IMR-90 (cell line): ENCODE measurements around the gene RCBTB1. TPM values are rescaled to one million over a fixed set of nuclear protein-coding genes. Genes with fewer than 3 reads are reported as not detected.

ENCODE experiments used
- ATAC-seq: fragments of 200-7000 bp; cut with Tn5 transposase; 2 replicates; pipeline ENCODE4 v1.9.1; 2020; ENCODE audit warnings: low read depth, mild to moderate bottlenecking, moderate library complexity
- BruUV-seq: library from RNA; stranded (reverse); fragments of 400-500 nt; replicated peaks from 2 replicates; lab custom pipeline; 2021; lab: Mats Ljungman, UMichigan
- CTCF ChIA-PET: fragments of 300-600 bp; formaldehyde crosslinking; extraction: SDS; loops from one replicate; lab custom pipeline; 2021; ENCODE audit warnings: antibody characterized with exemption; lab: Yijun Ruan, JAX
- POLR2A ChIA-PET: fragments of 300-600 bp; sonication (Branson Sonifier 250); formaldehyde crosslinking; loops from one replicate; lab custom pipeline; 2022; ENCODE audit warnings: antibody characterized with exemption; ENCODE audit not compliant: unreplicated experiment; lab: Charles Lee
- DNase-seq: peaks from one replicate; pipeline ENCODE4 v3.0.0; 2013
- H2AFZ ChIP-seq: replicated peaks from 2 replicates; pipeline ENCODE3; 2013; ENCODE audit warnings: low read length, mild to moderate bottlenecking; ENCODE audit not compliant: poor library complexity
- H2AK5ac ChIP-seq: 2 replicates; pipeline ENCODE4 v1.6.1; 2013; ENCODE audit warnings: low read depth, low read length, inconsistent platforms
- H2AK9ac ChIP-seq: replicated peaks from 2 replicates; pipeline ENCODE3; 2013; ENCODE audit warnings: mild to moderate bottlenecking, low read depth, low read length, moderate library complexity; ENCODE audit not compliant: poor library complexity
- H2BK120ac ChIP-seq: 2 replicates; pipeline ENCODE4 v1.6.1; 2013; ENCODE audit warnings: low read depth, low read length, inconsistent platforms
- H2BK15ac ChIP-seq: 3 replicates; pipeline ENCODE4 v1.6.1; 2013; ENCODE audit warnings: low read depth, low read length, inconsistent platforms
- H2BK20ac ChIP-seq: 2 replicates; pipeline ENCODE4 v1.6.1; 2013; ENCODE audit warnings: low read depth, mild to moderate bottlenecking, inconsistent platforms, low read length, moderate library complexity
- H2BK5ac ChIP-seq: 2 replicates; pipeline ENCODE4 v1.6.1; 2013; ENCODE audit warnings: mild to moderate bottlenecking, low read depth, low read length, inconsistent platforms; ENCODE audit not compliant: poor library complexity, severe bottlenecking
- H3K14ac ChIP-seq: replicated peaks from 2 replicates; pipeline ENCODE4 v1.6.1; 2013; ENCODE audit warnings: low read depth, low read length, inconsistent platforms
- H3K18ac ChIP-seq: 2 replicates; pipeline ENCODE4 v1.6.1; 2013; ENCODE audit warnings: low read depth, low read length, control low read depth
- H3K23ac ChIP-seq: 2 replicates; pipeline ENCODE4 v1.6.1; 2013; ENCODE audit warnings: low read depth, low read length, inconsistent platforms
- H3K27ac ChIP-seq: 2 replicates; pipeline ENCODE4 v1.5.1; 2013; ENCODE audit warnings: mild to moderate bottlenecking, control low read depth, low read length; ENCODE audit not compliant: insufficient read depth
- H3K27me3 ChIP-seq: 2 replicates; pipeline ENCODE4 v1.6.1; 2013; ENCODE audit warnings: low read length; ENCODE audit not compliant: control insufficient read depth, insufficient read depth
- H3K36me3 ChIP-seq: 2 replicates; pipeline ENCODE4 v1.6.1; 2013; ENCODE audit warnings: low read length, mixed read lengths; ENCODE audit not compliant: control insufficient read depth, insufficient read depth
- H3K4ac ChIP-seq: 2 replicates; pipeline ENCODE4 v1.6.1; 2013; ENCODE audit warnings: low read depth, low read length, inconsistent platforms
- H3K4me1 ChIP-seq: 2 replicates; pipeline ENCODE4 v1.6.1; 2013; ENCODE audit warnings: low read length, mixed read lengths; ENCODE audit not compliant: control insufficient read depth, insufficient read depth
- H3K4me2 ChIP-seq: 2 replicates; pipeline ENCODE4 v1.6.1; 2013; ENCODE audit warnings: low read depth, mild to moderate bottlenecking, control low read depth, low read length, moderate library complexity
- H3K4me3 ChIP-seq: 2 replicates; pipeline ENCODE4 v1.5.1; 2013; ENCODE audit warnings: low read depth, mild to moderate bottlenecking, control low read depth, low read length, moderate library complexity; ENCODE audit not compliant: insufficient read depth
- H3K56ac ChIP-seq: 2 replicates; pipeline ENCODE4 v1.6.1; 2013; ENCODE audit warnings: low read length, inconsistent platforms; ENCODE audit not compliant: insufficient read depth; ENCODE audit errors: extremely low read depth
- H3K79me1 ChIP-seq, 2 experiments: 2 replicates each; pipeline ENCODE4 v1.6.1; 2013; ENCODE audit warnings: low read length in 2 of 2, inconsistent platforms in 1 of 2, low read depth in 1 of 2
- H3K9ac ChIP-seq: 2 replicates; pipeline ENCODE4 v1.6.1; 2013; ENCODE audit warnings: low read depth, low read length, control low read depth
- H3K9me1 ChIP-seq: 2 replicates; pipeline ENCODE4 v1.6.1; 2013; ENCODE audit warnings: low read length, inconsistent platforms; ENCODE audit not compliant: insufficient read depth
- H3K9me3 ChIP-seq: 2 replicates; pipeline ENCODE4 v1.6.1; 2013; ENCODE audit warnings: low read length; ENCODE audit not compliant: control insufficient read depth, insufficient read depth
- H4K20me1 ChIP-seq: 2 replicates; pipeline ENCODE4 v1.6.1; 2013; ENCODE audit warnings: low read length, inconsistent platforms; ENCODE audit not compliant: insufficient read depth
- H4K5ac ChIP-seq: 2 replicates; pipeline ENCODE4 v1.6.1; 2013; ENCODE audit warnings: mild to moderate bottlenecking, low read depth, low read length, control low read depth
- H4K8ac ChIP-seq, 2 experiments: 2 replicates each; pipeline ENCODE4 v1.6.1; 2013; ENCODE audit warnings: low read depth in 2 of 2, low read length in 2 of 2, control low read depth in 1 of 2, inconsistent platforms in 1 of 2
- H4K91ac ChIP-seq: 2 replicates; pipeline ENCODE4 v1.6.1; 2013; ENCODE audit warnings: low read depth, low read length, inconsistent platforms; ENCODE audit not compliant: insufficient read depth
- CEBPB ChIP-seq: IDR thresholded peaks from 2 replicates; pipeline ENCODE4 v1.6.1; 2012; ENCODE audit warnings: low read depth, low read length, improper control_type of control experiment
- CHD1 ChIP-seq: IDR thresholded peaks from 2 replicates; pipeline ENCODE4 v1.6.1; 2012; ENCODE audit warnings: low read depth, low read length, improper control_type of control experiment
- FOS ChIP-seq: fragments of 150-350 bp; IDR thresholded peaks from 2 replicates; pipeline ENCODE4 v1.6.1; 2016; ENCODE audit warnings: low read depth, low read length
- MAZ ChIP-seq: IDR thresholded peaks from 2 replicates; pipeline ENCODE4 v1.6.1; 2012; ENCODE audit warnings: low read depth, mild to moderate bottlenecking, low read length, improper control_type of control experiment, moderate library complexity, borderline replicate concordance
- POLR2A ChIP-seq: IDR thresholded peaks from 2 replicates; pipeline ENCODE4 v1.6.1; 2012; ENCODE audit warnings: mild to moderate bottlenecking, low read depth, low read length
- RCOR1 ChIP-seq: IDR thresholded peaks from 2 replicates; pipeline ENCODE4 v1.6.1; 2012; ENCODE audit warnings: mild to moderate bottlenecking, low read length, improper control_type of control experiment; ENCODE audit not compliant: insufficient replicate concordance
- SMC3 ChIP-seq: fragments of 150-350 bp; IDR thresholded peaks from 2 replicates; pipeline ENCODE4 v1.6.1; 2016; ENCODE audit warnings: low read depth, mild to moderate bottlenecking, antibody characterized with exemption, low read length, moderate library complexity
- USF2 ChIP-seq: fragments of 150-350 bp; IDR thresholded peaks from 2 replicates; pipeline ENCODE4 v1.6.1; 2017; ENCODE audit warnings: mild to moderate bottlenecking, antibody characterized with exemption, low read length, low read depth
- whole genome bisulfite sequencing, 2 experiments: methylation state at CpG; one replicate each; pipeline versions ENCODE4 v1.1.5 to v1.1.7; 2013; ENCODE audit warnings: missing lambda C conversion rate in 2 of 2; ENCODE audit not compliant: insufficient read length in 1 of 2; ENCODE audit errors: extremely low coverage in 2 of 2; 5-methylcytosine and 5-hydroxymethylcytosine counted together
- dilution Hi-C: fragments of 300-500 bp; cut with HindIII; formaldehyde crosslinking; loops from one replicate; pipeline ENCODE4 v1.14.3; 2018; ENCODE audit warnings: low sequenced_read_pairs; ENCODE audit not compliant: unreplicated experiment
- in situ Hi-C: fragments of 300-500 bp; cut with MboI; formaldehyde crosslinking; loops from 3 replicates; pipeline ENCODE4 v1.14.3; 2019; ENCODE audit warnings: low sequenced_read_pairs, inconsistent platforms, mixed read lengths
- intact Hi-C: fragments of 100-400 bp; cut with micrococcal nuclease; formaldehyde crosslinking; loops from 2 replicates; pipeline ENCODE4 v1.10.0; 2022
- polyA plus RNA-seq, 3 experiments: library from polyadenylated mRNA; depleted of rRNA; stranded (reverse); fragments of >200 nt; gene quantifications; 2 replicates each; pipeline ENCODE4 v1.2.3, GENCODE V29; 2012; ENCODE audit warnings: low replicate concordance in 1 of 3
- total RNA-seq: library from RNA; depleted of rRNA; stranded (reverse); fragments of >200 nt; gene quantifications from 2 replicates; pipeline ENCODE4 v1.2.3, GENCODE V29; 2012
- TF ChIP-seq, protein P1 (sequence below): conservative IDR thresholded peaks from 2 replicates; pipeline ENCODE4 v1.5.1; 2012; ENCODE audit warnings: mild to moderate bottlenecking, low read depth, low read length, improper control_type of control experiment
- TF ChIP-seq, protein P2 (sequence below): fragments of 150-350 bp; IDR thresholded peaks from 2 replicates; pipeline ENCODE4 v1.6.1; 2016; ENCODE audit warnings: low read depth, mild to moderate bottlenecking, low read length, moderate library complexity, borderline replicate concordance

RCBTB1 gene
- total and polyA plus RNA-seq, 2 of the 4 experiments (the other 2 are of a cell fraction), result 11.3 to 11.6 TPM

DNA sequence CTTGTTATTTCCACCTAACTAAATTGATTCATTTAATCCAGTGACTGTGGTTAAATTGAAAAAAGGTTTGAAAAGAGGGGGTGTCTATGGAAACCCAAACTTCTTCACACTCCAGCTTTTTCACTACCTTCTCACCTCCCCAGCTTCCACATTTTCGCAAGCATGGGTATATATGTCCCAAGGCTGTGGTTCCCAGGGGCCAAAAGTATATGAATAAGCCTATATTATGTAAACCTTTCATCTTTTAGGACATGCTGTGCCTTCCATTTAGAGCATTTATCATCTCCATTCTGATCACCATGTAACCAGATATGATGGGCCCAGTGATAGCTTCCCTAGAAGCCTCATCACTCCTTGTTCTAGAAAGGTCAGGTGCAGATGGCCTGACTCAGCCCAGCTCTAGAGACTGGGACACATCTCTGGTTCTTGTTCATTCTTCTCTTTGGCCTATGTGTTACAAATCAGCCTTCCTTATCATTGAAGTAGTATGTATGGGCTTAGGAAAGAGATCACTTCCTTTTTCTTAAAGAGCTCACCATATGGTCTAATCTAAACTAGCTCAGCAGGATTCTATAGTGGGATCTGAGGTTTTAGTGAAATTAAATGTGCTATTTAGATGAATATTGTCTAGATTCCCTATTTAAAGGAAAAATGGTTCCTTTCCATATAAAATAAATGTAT is 23.4 kb upstream of the RCBTB1 start:
- H3K79me1 ChIP-seq, result no peaks in the 10 kb centered on the region
- CTCF ChIA-PET, result interaction anchor here (1.0 kb wide), 1 partner anchor 165 kb away, joined by 5 read pairs; the partner anchor contains the start of gene CAB39L
- no peak overlapping the region for H2AFZ ChIP-seq
- no CpG with 5 or more reads among the region's 1 CpG for WGBS, 2 experiments
- H3K36me3 ChIP-seq, result no peaks in the 10 kb centered on the region
- ATAC-seq (no peak), DNase-seq (peak; percentile 10)
- no peak overlapping the region for H3K27ac ChIP-seq
- H2BK5ac ChIP-seq, result no peak overlapping the region
- no peak overlapping the region for H3K56ac ChIP-seq
- dilution Hi-C loops, result no loop called here
- H3K23ac ChIP-seq, result no peak overlapping the region
- H4K91ac ChIP-seq, result no peak overlapping the region
- BruUV-seq, result no TSS peak
- no peaks in the 10 kb centered on the region for H3K4me1 ChIP-seq
- TF ChIP-seq, protein P1, sequence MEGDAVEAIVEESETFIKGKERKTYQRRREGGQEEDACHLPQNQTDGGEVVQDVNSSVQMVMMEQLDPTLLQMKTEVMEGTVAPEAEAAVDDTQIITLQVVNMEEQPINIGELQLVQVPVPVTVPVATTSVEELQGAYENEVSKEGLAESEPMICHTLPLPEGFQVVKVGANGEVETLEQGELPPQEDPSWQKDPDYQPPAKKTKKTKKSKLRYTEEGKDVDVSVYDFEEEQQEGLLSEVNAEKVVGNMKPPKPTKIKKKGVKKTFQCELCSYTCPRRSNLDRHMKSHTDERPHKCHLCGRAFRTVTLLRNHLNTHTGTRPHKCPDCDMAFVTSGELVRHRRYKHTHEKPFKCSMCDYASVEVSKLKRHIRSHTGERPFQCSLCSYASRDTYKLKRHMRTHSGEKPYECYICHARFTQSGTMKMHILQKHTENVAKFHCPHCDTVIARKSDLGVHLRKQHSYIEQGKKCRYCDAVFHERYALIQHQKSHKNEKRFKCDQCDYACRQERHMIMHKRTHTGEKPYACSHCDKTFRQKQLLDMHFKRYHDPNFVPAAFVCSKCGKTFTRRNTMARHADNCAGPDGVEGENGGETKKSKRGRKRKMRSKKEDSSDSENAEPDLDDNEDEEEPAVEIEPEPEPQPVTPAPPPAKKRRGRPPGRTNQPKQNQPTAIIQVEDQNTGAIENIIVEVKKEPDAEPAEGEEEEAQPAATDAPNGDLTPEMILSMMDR, result no peak
- TF ChIP-seq SMC3 (no peak), POLR2A (no peak), USF2 (no peak), CEBPB (no peak), FOS (no peak), CHD1 (no peak), MAZ (no peak), RCOR1 (no peak)
- TF ChIP-seq, protein P2, sequence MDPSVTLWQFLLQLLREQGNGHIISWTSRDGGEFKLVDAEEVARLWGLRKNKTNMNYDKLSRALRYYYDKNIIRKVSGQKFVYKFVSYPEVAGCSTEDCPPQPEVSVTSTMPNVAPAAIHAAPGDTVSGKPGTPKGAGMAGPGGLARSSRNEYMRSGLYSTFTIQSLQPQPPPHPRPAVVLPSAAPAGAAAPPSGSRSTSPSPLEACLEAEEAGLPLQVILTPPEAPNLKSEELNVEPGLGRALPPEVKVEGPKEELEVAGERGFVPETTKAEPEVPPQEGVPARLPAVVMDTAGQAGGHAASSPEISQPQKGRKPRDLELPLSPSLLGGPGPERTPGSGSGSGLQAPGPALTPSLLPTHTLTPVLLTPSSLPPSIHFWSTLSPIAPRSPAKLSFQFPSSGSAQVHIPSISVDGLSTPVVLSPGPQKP, result no peak
- in situ Hi-C loops, result loop anchor here (5.0 kb wide), 1 partner anchor 311 kb away; no protein-coding TSS in a partner anchor
- H4K20me1 ChIP-seq, result no peaks in the 10 kb centered on the region
- H2BK20ac ChIP-seq, result no peak overlapping the region
- no peak overlapping the region for H2BK15ac ChIP-seq
- H3K14ac ChIP-seq, result no peak overlapping the region
- H4K8ac ChIP-seq, result no peak overlapping the region
- H4K5ac ChIP-seq, result no peak overlapping the region
- POLR2A ChIA-PET, result interaction anchor here (0.6 to 0.7 kb wide), 2 partner anchors 166 to 810 kb away, joined by 4 to 7 read pairs; no protein-coding TSS in a partner anchor
- intact Hi-C loops, result loop anchor here (10.0 kb wide), 1 partner anchor 634 kb away; the partner anchor contains the start of gene FNDC3A
- H3K4ac ChIP-seq, result no peak overlapping the region
- no peak overlapping the region for H2AK5ac ChIP-seq
- no peaks in the 10 kb centered on the region for H3K27me3 ChIP-seq
- H2BK120ac ChIP-seq, result no peak overlapping the region
- H3K4me2 ChIP-seq, result no peak overlapping the region
- H3K9me1 ChIP-seq, result no peaks in the 10 kb centered on the region
- H3K9ac ChIP-seq, result no peak overlapping the region
- no peak overlapping the region for H3K4me3 ChIP-seq
- H3K9me3 ChIP-seq, result no peaks in the 10 kb centered on the region
- H3K18ac ChIP-seq, result no peak overlapping the region
- no peak overlapping the region for H2AK9ac ChIP-seq
